Skin of body (tissue), 2 donors: ENCODE data around the gene USP17L25. TPM values are rescaled to one million over a fixed set of nuclear protein-coding genes. Genes with fewer than 3 reads are reported as not detected.
"Not testable (repeated sequence)": the region's sequence is repeated elsewhere in the genome, so short reads cannot be mapped to it uniquely, and the experiment has no call there.

ENCODE experiments used
- DNase-seq: peaks from one replicate; lab custom pipeline; 2025; lab: John Stamatoyannopoulos, UW
- total RNA-seq: library from RNA; depleted of rRNA; stranded (reverse); fragments of >200 nt; gene quantifications from one replicate; pipeline ENCODE4 v1.2.3, GENCODE V29; 2014

Gene USP17L25, protein sequence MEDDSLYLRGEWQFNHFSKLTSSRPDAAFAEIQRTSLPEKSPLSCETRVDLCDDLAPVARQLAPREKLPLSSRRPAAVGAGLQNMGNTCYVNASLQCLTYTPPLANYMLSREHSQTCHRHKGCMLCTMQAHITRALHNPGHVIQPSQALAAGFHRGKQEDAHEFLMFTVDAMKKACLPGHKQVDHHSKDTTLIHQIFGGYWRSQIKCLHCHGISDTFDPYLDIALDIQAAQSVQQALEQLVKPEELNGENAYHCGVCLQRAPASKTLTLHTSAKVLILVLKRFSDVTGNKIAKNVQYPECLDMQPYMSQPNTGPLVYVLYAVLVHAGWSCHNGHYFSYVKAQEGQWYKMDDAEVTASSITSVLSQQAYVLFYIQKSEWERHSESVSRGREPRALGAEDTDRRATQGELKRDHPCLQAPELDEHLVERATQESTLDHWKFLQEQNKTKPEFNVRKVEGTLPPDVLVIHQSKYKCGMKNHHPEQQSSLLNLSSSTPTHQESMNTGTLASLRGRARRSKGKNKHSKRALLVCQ
- total RNA-seq: not detected

DNA sequence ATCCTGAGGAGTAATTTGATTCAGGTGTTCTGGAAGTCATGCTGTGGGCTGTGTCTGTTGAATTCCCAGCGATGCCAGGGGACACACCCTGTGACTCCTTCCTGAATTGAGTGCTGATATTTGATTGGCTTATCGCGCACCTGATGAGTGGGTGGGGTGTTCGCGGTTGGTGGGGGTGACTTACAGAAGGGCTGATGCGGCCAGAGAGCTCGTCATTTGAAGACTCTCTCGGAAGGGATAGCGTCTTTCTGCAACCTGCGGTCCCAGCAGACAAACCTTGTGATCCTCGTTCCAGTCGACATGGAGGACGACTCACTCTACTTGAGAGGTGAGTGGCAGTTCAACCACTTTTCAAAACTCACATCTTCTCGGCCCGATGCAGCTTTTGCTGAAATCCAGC is at the start of gene USP17L25:
USP17L25 (plus strand) TSS at position 301 of the 400 bp plus-strand sequence; CDS start at position 301, 0 bp downstream.
- DNase-seq: not testable (repeated sequence)

DNA sequence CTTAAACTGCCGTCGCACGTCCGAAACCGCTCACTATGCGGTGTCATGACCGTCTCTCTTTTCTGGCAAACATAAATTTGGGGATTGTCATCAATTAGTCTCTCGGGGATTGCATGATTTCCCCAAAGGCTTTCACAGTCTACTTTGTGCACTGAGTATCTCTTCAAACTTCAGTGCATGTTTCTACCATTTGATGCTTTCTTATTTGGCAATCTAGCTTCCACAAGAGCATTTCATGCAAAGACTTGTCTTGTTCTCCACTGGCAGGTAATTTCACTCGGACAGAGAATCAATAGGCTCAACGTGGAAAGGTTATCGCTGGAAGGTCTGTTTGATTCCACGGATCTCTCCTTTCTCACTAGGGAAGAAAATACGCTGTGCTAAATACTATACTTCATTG is 5.5 kb upstream of the USP17L25 start:
- not testable (repeated sequence) for DNase-seq

DNA sequence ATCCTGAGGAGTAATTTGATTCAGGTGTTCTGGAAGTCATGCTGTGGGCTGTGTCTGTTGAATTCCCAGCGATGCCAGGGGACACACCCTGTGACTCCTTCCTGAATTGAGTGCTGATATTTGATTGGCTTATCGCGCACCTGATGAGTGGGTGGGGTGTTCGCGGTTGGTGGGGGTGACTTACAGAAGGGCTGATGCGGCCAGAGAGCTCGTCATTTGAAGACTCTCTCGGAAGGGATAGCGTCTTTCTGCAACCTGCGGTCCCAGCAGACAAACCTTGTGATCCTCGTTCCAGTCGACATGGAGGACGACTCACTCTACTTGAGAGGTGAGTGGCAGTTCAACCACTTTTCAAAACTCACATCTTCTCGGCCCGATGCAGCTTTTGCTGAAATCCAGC is 4.8 kb upstream of the USP17L25 start, which contains the start of gene USP17L24:
USP17L24 (plus strand) TSS at position 301 of the 400 bp plus-strand sequence; CDS start at position 301, 0 bp downstream.
- DNase-seq: not testable (repeated sequence)

DNA sequence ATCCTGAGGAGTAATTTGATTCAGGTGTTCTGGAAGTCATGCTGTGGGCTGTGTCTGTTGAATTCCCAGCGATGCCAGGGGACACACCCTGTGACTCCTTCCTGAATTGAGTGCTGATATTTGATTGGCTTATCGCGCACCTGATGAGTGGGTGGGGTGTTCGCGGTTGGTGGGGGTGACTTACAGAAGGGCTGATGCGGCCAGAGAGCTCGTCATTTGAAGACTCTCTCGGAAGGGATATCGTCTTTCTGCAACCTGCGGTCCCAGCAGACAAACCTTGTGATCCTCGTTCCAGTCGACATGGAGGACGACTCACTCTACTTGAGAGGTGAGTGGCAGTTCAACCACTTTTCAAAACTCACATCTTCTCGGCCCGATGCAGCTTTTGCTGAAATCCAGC is 4.6 kb downstream of the USP17L25 start, which contains the start of gene USP17L26:
USP17L26 (plus strand) TSS at position 301 of the 400 bp plus-strand sequence; CDS start at position 301, 0 bp downstream.
- DNase-seq: not testable (repeated sequence)

DNA sequence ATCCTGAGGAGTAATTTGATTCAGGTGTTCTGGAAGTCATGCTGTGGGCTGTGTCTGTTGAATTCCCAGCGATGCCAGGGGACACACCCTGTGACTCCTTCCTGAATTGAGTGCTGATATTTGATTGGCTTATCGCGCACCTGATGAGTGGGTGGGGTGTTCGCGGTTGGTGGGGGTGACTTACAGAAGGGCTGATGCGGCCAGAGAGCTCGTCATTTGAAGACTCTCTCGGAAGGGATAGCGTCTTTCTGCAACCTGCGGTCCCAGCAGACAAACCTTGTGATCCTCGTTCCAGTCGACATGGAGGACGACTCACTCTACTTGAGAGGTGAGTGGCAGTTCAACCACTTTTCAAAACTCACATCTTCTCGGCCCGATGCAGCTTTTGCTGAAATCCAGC is 9.4 kb downstream of the USP17L25 start, which contains the start of gene USP17L5:
USP17L5 (plus strand) TSS at position 301 of the 400 bp plus-strand sequence; CDS start at position 301, 0 bp downstream.
- DNase-seq: not testable (repeated sequence)

DNA sequence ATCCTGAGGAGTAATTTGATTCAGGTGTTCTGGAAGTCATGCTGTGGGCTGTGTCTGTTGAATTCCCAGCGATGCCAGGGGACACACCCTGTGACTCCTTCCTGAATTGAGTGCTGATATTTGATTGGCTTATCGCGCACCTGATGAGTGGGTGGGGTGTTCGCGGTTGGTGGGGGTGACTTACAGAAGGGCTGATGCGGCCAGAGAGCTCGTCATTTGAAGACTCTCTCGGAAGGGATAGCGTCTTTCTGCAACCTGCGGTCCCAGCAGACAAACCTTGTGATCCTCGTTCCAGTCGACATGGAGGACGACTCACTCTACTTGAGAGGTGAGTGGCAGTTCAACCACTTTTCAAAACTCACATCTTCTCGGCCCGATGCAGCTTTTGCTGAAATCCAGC is 14.1 kb downstream of the USP17L25 start, which contains the start of gene USP17L27:
USP17L27 (plus strand) TSS at position 301 of the 400 bp plus-strand sequence; CDS start at position 301, 0 bp downstream.
- DNase-seq: not testable (repeated sequence)

DNA sequence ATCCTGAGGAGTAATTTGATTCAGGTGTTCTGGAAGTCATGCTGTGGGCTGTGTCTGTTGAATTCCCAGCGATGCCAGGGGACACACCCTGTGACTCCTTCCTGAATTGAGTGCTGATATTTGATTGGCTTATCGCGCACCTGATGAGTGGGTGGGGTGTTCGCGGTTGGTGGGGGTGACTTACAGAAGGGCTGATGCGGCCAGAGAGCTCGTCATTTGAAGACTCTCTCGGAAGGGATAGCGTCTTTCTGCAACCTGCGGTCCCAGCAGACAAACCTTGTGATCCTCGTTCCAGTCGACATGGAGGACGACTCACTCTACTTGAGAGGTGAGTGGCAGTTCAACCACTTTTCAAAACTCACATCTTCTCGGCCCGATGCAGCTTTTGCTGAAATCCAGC is 18.9 kb downstream of the USP17L25 start, which contains the start of gene USP17L28:
USP17L28 (plus strand) TSS at position 301 of the 400 bp plus-strand sequence; CDS start at position 301, 0 bp downstream.
- DNase-seq: not testable (repeated sequence)

DNA sequence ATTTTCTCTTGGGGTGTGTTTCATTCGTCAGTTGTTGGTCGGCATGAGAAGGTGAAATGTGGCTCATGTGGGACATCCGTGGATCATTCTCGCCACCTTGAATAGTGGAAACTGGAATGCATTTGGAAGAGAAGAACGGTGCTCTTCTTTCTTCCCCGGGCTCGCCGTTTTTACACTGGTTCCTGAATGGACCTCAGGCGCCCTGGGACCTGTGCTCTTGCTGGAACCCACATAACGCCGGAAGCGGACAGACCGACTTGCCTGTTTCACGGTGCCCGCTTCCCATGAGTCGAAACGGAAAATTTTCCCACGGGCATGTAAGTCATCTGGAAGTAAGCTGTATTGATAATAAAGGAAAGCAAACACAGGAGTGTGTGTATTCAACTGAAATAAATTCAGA is 21.2 kb downstream of the USP17L25 start:
- not testable (repeated sequence) for DNase-seq

DNA sequence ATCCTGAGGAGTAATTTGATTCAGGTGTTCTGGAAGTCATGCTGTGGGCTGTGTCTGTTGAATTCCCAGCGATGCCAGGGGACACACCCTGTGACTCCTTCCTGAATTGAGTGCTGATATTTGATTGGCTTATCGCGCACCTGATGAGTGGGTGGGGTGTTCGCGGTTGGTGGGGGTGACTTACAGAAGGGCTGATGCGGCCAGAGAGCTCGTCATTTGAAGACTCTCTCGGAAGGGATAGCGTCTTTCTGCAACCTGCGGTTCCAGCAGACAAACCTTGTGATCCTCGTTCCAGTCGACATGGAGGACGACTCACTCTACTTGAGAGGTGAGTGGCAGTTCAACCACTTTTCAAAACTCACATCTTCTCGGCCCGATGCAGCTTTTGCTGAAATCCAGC is 23.6 kb downstream of the USP17L25 start, which contains the start of gene USP17L29:
USP17L29 (plus strand) TSS at position 301 of the 400 bp plus-strand sequence; CDS start at position 301, 0 bp downstream.
- not testable (repeated sequence) for DNase-seq

DNA sequence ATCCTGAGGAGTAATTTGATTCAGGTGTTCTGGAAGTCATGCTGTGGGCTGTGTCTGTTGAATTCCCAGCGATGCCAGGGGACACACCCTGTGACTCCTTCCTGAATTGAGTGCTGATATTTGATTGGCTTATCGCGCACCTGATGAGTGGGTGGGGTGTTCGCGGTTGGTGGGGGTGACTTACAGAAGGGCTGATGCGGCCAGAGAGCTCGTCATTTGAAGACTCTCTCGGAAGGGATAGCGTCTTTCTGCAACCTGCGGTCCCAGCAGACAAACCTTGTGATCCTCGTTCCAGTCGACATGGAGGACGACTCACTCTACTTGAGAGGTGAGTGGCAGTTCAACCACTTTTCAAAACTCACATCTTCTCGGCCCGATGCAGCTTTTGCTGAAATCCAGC is 33.1 kb downstream of the USP17L25 start, which contains the start of gene USP17L30:
USP17L30 (plus strand) TSS at position 301 of the 400 bp plus-strand sequence; CDS start at position 301, 0 bp downstream.
- DNase-seq: not testable (repeated sequence)

DNA sequence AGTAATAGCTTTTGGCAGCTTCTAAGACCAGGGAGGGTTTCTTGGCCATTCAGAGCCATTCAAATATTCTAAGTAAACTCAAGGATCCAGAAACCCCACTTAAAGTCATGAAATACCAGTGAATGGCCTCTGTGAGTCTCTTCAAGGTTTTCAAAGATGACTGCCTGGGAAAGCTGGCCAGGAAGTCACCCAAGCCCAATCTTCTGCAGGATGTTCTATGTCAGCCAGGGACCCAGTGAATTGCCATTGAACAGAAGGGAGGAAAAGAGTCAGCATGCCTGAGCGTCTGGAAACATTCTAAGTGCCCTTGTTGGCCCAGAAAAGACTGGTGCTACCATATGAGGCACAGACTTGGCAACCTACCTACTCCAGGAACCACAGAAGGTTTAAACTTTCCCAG is 50.2 kb downstream of the USP17L25 start:
- not testable (repeated sequence) for DNase-seq

Other genes with a start within 250 kb of the USP17L25 start
- gene FAM90A26, start 159.5 kb upstream of the USP17L25 start, total RNA-seq: not detected
- not detected for gene USP17L10, start 119.3 kb upstream of the USP17L25 start, total RNA-seq
- not detected for gene USP17L11, start 114.5 kb upstream of the USP17L25 start, total RNA-seq
- not detected for gene USP17L12, start 109.8 kb upstream of the USP17L25 start, total RNA-seq
- not detected for gene USP17L13, start 105.0 kb upstream of the USP17L25 start, total RNA-seq
- gene USP17L15, start 95.5 kb upstream of the USP17L25 start, total RNA-seq: not detected
- not detected for gene USP17L17, start 86.0 kb upstream of the USP17L25 start, total RNA-seq
- not detected for gene USP17L18, start 81.3 kb upstream of the USP17L25 start, total RNA-seq
- not detected for gene USP17L19, start 76.5 kb upstream of the USP17L25 start, total RNA-seq
- not detected for gene USP17L20, start 71.8 kb upstream of the USP17L25 start, total RNA-seq
- not detected for gene USP17L21, start 67.0 kb upstream of the USP17L25 start, total RNA-seq
- not detected for gene USP17L22, start 62.3 kb upstream of the USP17L25 start, total RNA-seq
- gene USP17L24, start 4.7 kb upstream of the USP17L25 start, total RNA-seq: not detected
- not detected for gene USP17L26, start 4.7 kb downstream of the USP17L25 start, total RNA-seq
- gene USP17L5, start 9.5 kb downstream of the USP17L25 start, total RNA-seq: not detected
- not detected for gene USP17L27, start 14.2 kb downstream of the USP17L25 start, total RNA-seq
- not detected for gene USP17L28, start 19.0 kb downstream of the USP17L25 start, total RNA-seq
- gene USP17L29, start 23.7 kb downstream of the USP17L25 start, total RNA-seq: not detected
- gene USP17L30, start 33.2 kb downstream of the USP17L25 start, total RNA-seq: not detected
- gene DEFB131A, start 114.5 kb downstream of the USP17L25 start, total RNA-seq: not detected